ENCODE results near the gene FILIP1L. TPM values are rescaled to one million over a fixed set of nuclear protein-coding genes. Genes with fewer than 3 reads are reported as not detected.

The FILIP1L gene
- total RNA-seq, 4 donors from 2014 or later, result 31.3 to 64.0 (median 46.5) TPM

GRCh38 chr3:100019719-100020118, 94.6 kb downstream of the FILIP1L start:
- DNase-seq (ENCODE audit: low spot score) (no peak), ATAC-seq (ENCODE audit: low FRiP score) (no peak)
- no peak for TF ChIP-seq CTCF (IDR thresholded peaks at IDR 0.05)

- ATAC-seq (ENCODE audit: low FRiP score), result no peak
- no peak for TF ChIP-seq CTCF (IDR thresholded peaks at IDR 0.05)
Measured at GRCh38 chr3:100018806-100019205, 95.5 kb downstream of the FILIP1L start.

GRCh38 chr3:100010087-100010417, 104.2 kb downstream of the FILIP1L start:
- no peak for ATAC-seq (ENCODE audit: low FRiP score)
- DNase-seq (ENCODE audit: low spot score), result no peak
- TF ChIP-seq CTCF (IDR thresholded peaks at IDR 0.05), result no peak

More at GRCh38 chr3:100018806-100019205, 95.5 kb downstream of the FILIP1L start:
- DNase-seq (ENCODE audit: low spot score), result no peak

- DNase-seq (ENCODE audit: low spot score) (no peak), ATAC-seq (ENCODE audit: low FRiP score) (no peak)
- TF ChIP-seq CTCF (IDR thresholded peaks at IDR 0.05), result no peak
Measured at GRCh38 chr3:100009276-100010086, 104.8 kb downstream of the FILIP1L start.

GRCh38 chr3:100008081-100008698, 106.1 kb downstream of the FILIP1L start:
- ATAC-seq (ENCODE audit: low FRiP score), result no peak
- no peak for DNase-seq (ENCODE audit: low spot score)
- no peak for TF ChIP-seq CTCF (IDR thresholded peaks at IDR 0.05)

GRCh38 chr3:100007313-100007712, 107.0 kb downstream of the FILIP1L start:
- ATAC-seq (ENCODE audit: low FRiP score) (no peak), DNase-seq (ENCODE audit: low spot score) (no peak)
- TF ChIP-seq CTCF (IDR thresholded peaks at IDR 0.05), result no peak

Data from omental fat pad (tissue), 4 donors.